GM18868 (cell line): Measurements from ENCODE around the gene GDPGP1.
A peak's percentile ranks its signal among the peaks of the same experiment; 100 is the strongest.

Experiments
- ATAC-seq: cut with Tn5 transposase; IDR thresholded peaks from one replicate; pipeline ENCODE4 v1.9.1; 2021; ENCODE audit warnings: mild to moderate bottlenecking, moderate library complexity; ENCODE audit not compliant: unreplicated experiment

The GDPGP1 gene

GRCh38 chr15:90203922-90204321 lies 30.1 kb upstream of the GDPGP1 start:
- ATAC-seq = peak; percentile 61

- no peak for ATAC-seq
Observed at GRCh38 chr15:90205050-90205848, 28.8 kb upstream of the GDPGP1 start.

- no peak for ATAC-seq
Observed at GRCh38 chr15:90205886-90206285, 28.1 kb upstream of the GDPGP1 start.

- ATAC-seq = no peak
Observed at GRCh38 chr15:90207252-90207651, 26.8 kb upstream of the GDPGP1 start.

- no peak for ATAC-seq
Observed at GRCh38 chr15:90208356-90208755, 25.7 kb upstream of the GDPGP1 start.

- peak; percentile 75 for ATAC-seq
Observed at GRCh38 chr15:90209591-90209990, 24.4 kb upstream of the GDPGP1 start.

GRCh38 chr15:90210593-90210992 lies 23.4 kb upstream of the GDPGP1 start:
- ATAC-seq = no peak

- ATAC-seq = no peak
Observed at GRCh38 chr15:90211009-90211408, 23.0 kb upstream of the GDPGP1 start.

GRCh38 chr15:90211440-90212143 lies 22.4 kb upstream of the GDPGP1 start:
- no peak for ATAC-seq

- no peak for ATAC-seq
Observed at GRCh38 chr15:90212221-90213098, 21.5 kb upstream of the GDPGP1 start.

GRCh38 chr15:90213122-90213817 lies 20.7 kb upstream of the GDPGP1 start:
- ATAC-seq = peak; percentile 37

GRCh38 chr15:90213818-90214204 lies 20.2 kb upstream of the GDPGP1 start:
- ATAC-seq = no peak

GRCh38 chr15:90214553-90215196 lies 19.3 kb upstream of the GDPGP1 start:
- ATAC-seq = no peak

- ATAC-seq = no peak
Observed at GRCh38 chr15:90217671-90218394, 16.2 kb upstream of the GDPGP1 start.

GRCh38 chr15:90219421-90220141 lies 14.4 kb upstream of the GDPGP1 start:
- peak; percentile 43 for ATAC-seq

GRCh38 chr15:90221246-90221900 lies 12.6 kb upstream of the GDPGP1 start:
- ATAC-seq = no peak

GRCh38 chr15:90222547-90222946 lies 11.5 kb upstream of the GDPGP1 start:
- no peak for ATAC-seq

GRCh38 chr15:90223441-90224165 lies 10.4 kb upstream of the GDPGP1 start:
- ATAC-seq = no peak
